HCT116 (cell line): ENCODE data around the gene CCL23. TPM values are rescaled to one million over a fixed set of nuclear protein-coding genes. Genes with fewer than 3 reads are reported as not detected.

Experiments used
- ATAC-seq: fragments of 200-7000 bp; cut with Tn5 transposase; 2 replicates; pipeline ENCODE4 v1.9.1; 2020; ENCODE audit warnings: mild to moderate bottlenecking, moderate library complexity
- BruUV-seq: library from RNA; stranded (reverse); fragments of 400-500 nt; replicated peaks from 2 replicates; lab custom pipeline; 2021; lab: Mats Ljungman, UMichigan
- CTCF ChIA-PET: fragments of 300-600 bp; sonication (Branson Sonifier 250); formaldehyde crosslinking; loops from one replicate; lab custom pipeline; 2021; ENCODE audit warnings: antibody characterized with exemption; lab: Charles Lee
- POLR2A ChIA-PET: fragments of 300-600, 350-600 bp; sonication (Branson Sonifier 250); formaldehyde crosslinking; loops from one replicate; lab custom pipeline; 2021; ENCODE audit warnings: antibody characterized with exemption; lab: Charles Lee
- RAD21 ChIA-PET, 2 experiments: fragments of 300-600 bp; sonication (Branson Sonifier 250); formaldehyde crosslinking; loops; one replicate each; lab custom pipeline; 2023; ENCODE audit warnings: low total read pairs in 2 of 2; ENCODE audit not compliant: uncharacterized antibody in 2 of 2, unreplicated experiment in 2 of 2, low non-redundant PET in 1 of 2; lab: Charles Lee
- DNase-seq: peaks from one replicate; pipeline ENCODE4 v3.0.0-alpha.2; 2010; ENCODE audit warnings: low read depth, low spot score
- H2AFZ ChIP-seq: fragments of 200-600 bp; shearing (Covaris generic), sonication (generic); 2 replicates; pipeline ENCODE4 v1.6.1; 2017; ENCODE audit warnings: low read depth, mixed run types, mixed read lengths, antibody characterized with exemption, low read length; ENCODE audit not compliant: poor library complexity, severe bottlenecking
- H3K27ac ChIP-seq: 2 replicates; pipeline ENCODE4 v1.5.1; 2012; ENCODE audit warnings: low read depth, low read length
- H3K27me3 ChIP-seq: fragments of 200-600 bp; sonication (generic); 2 replicates; pipeline ENCODE4 v1.6.1; 2016; ENCODE audit warnings: mixed run types, low read length, mixed read lengths; ENCODE audit not compliant: insufficient read depth
- H3K36me3 ChIP-seq, 2 experiments: fragments of 200-500 bp in 1 of 2; fragments of 200-600 bp in 1 of 2; sonication (Bioruptor generic) in 1 of 2; sonication (generic) in 1 of 2; 2 replicates each; pipeline versions ENCODE4 v1.5.1 to v1.6.1; 2014 to 2016; ENCODE audit warnings: low read length in 2 of 2, inconsistent platforms in 1 of 2, mixed read lengths in 1 of 2, mixed run types in 1 of 2; ENCODE audit not compliant: insufficient read depth in 2 of 2, control insufficient read depth in 1 of 2
- H3K4me1 ChIP-seq, 2 experiments: fragments of 200-600 bp in 1 of 2; sonication (generic) in 1 of 2; 2 replicates each; pipeline versions ENCODE4 v1.5.1 to v1.6.1; 2012 to 2017; ENCODE audit warnings: low read length in 2 of 2, inconsistent platforms in 1 of 2, mild to moderate bottlenecking in 1 of 2, mixed read lengths in 1 of 2, mixed run types in 1 of 2, moderate library complexity in 1 of 2; ENCODE audit not compliant: insufficient read depth in 2 of 2, control insufficient read depth in 1 of 2
- H3K4me2 ChIP-seq: fragments of 200-600 bp; sonication (generic); 2 replicates; pipeline ENCODE4 v1.6.1; 2017; ENCODE audit warnings: mixed run types, low read length, mixed read lengths
- H3K4me3 ChIP-seq, 2 experiments: fragments of 200-600 bp in 1 of 2; sonication (generic) in 1 of 2; replicated peaks in 1 of 2; 2 replicates each; pipeline ENCODE4 v1.5.1; 2011 to 2016; ENCODE audit warnings: low read length in 2 of 2, control low read depth in 1 of 2, low read depth in 1 of 2, mild to moderate bottlenecking in 1 of 2, mixed read lengths in 1 of 2, mixed run types in 1 of 2
- H3K79me2 ChIP-seq: fragments of 200-600 bp; sonication (generic); 2 replicates; pipeline ENCODE4 v1.6.1; 2017; ENCODE audit warnings: mild to moderate bottlenecking, mixed run types, low read length, moderate library complexity, mixed read lengths; ENCODE audit not compliant: insufficient read depth
- H3K9ac ChIP-seq: fragments of 200-600 bp; sonication (generic); 2 replicates; pipeline ENCODE4 v1.6.1; 2016; ENCODE audit warnings: low read length, mixed read lengths
- H3K9me2 ChIP-seq: fragments of 200-600 bp; sonication (generic), shearing (Covaris generic); 2 replicates; pipeline ENCODE4 v1.6.1; 2017; ENCODE audit warnings: mixed run types, mild to moderate bottlenecking, moderate library complexity; ENCODE audit not compliant: insufficient read depth
- H3K9me3 ChIP-seq, 2 experiments: fragments of 200-500 bp in 1 of 2; fragments of 200-600 bp in 1 of 2; sonication (Bioruptor generic) in 1 of 2; sonication (generic) in 1 of 2; 2 replicates each; pipeline ENCODE4 v1.6.1; 2014 to 2017; ENCODE audit warnings: low read length in 2 of 2, mixed read lengths in 2 of 2, inconsistent platforms in 1 of 2, low read depth in 1 of 2, mild to moderate bottlenecking in 1 of 2, mixed run types in 1 of 2, moderate library complexity in 1 of 2; ENCODE audit not compliant: control insufficient read depth in 1 of 2, insufficient read depth in 1 of 2
- H4K20me1 ChIP-seq: fragments of 200-600 bp; sonication (generic), shearing (Covaris generic); 2 replicates; pipeline ENCODE4 v1.6.1; 2017; ENCODE audit warnings: mixed run types, mild to moderate bottlenecking, moderate library complexity; ENCODE audit not compliant: insufficient read depth
- ATF3 ChIP-seq: IDR thresholded peaks from 2 replicates; pipeline ENCODE4 v1.6.1; 2012
- EGR1 ChIP-seq: IDR thresholded peaks from 2 replicates; pipeline ENCODE4 v1.6.1; 2012; ENCODE audit warnings: low read depth
- EZH2phosphoT487 ChIP-seq: fragments of 200-600 bp; IDR thresholded peaks from 2 replicates; pipeline ENCODE4 v1.6.1; 2018; ENCODE audit warnings: antibody characterized with exemption, borderline replicate concordance
- POLR2AphosphoS5 ChIP-seq: IDR thresholded peaks from 2 replicates; pipeline ENCODE4 v1.6.1; 2011; ENCODE audit warnings: mild to moderate bottlenecking, low read depth, low read length, moderate library complexity
- RAD21 ChIP-seq: IDR thresholded peaks from 2 replicates; pipeline ENCODE4 v1.6.1; 2012; ENCODE audit warnings: low read depth, mild to moderate bottlenecking
- TCF7L2 ChIP-seq: IDR thresholded peaks from 2 replicates; pipeline ENCODE4 v1.7.0; 2011; ENCODE audit warnings: borderline replicate concordance, inconsistent platforms; ENCODE audit not compliant: insufficient read depth, insufficient read length; ENCODE audit errors: extremely low read depth
- intact Hi-C: fragments of 100-400 bp; cut with micrococcal nuclease; formaldehyde crosslinking; loops from 2 replicates; pipeline ENCODE4 v1.10.0; 2022
- total RNA-seq: library from RNA; stranded (reverse); gene quantifications from one replicate; pipeline ENCODE4 v1.2.1, GENCODE V29; 2021; ENCODE audit not compliant: unreplicated experiment
- TF ChIP-seq, protein P1 (sequence below), 3 experiments: fragments of 200-600 bp in 1 of 3; sonication (generic) in 1 of 3; IDR thresholded peaks in 2 of 3; conservative IDR thresholded peaks in 1 of 3; 2 replicates each; pipeline ENCODE4 v1.5.1; 2012 to 2017; ENCODE audit warnings: low read depth in 2 of 3, low read length in 2 of 3, antibody characterized with exemption in 1 of 3, borderline replicate concordance in 1 of 3, control low read depth in 1 of 3, mild to moderate bottlenecking in 1 of 3, mixed read lengths in 1 of 3, mixed run types in 1 of 3, moderate library complexity in 1 of 3; ENCODE audit not compliant: insufficient read depth in 1 of 3

The CCL23 gene
- total RNA-seq, 1 experiment from 2014 or later: not detected

- CTCF ChIA-PET: interaction anchor here (0.6 to 2.6 kb wide), 4 partner anchors 13 to 166 kb away, joined by 3 to 11 read pairs (median 4); no protein-coding TSS in a partner anchor
Measured at GRCh38 chr17:35982409-35983191, 35.2 kb downstream of the CCL23 start.

DNA sequence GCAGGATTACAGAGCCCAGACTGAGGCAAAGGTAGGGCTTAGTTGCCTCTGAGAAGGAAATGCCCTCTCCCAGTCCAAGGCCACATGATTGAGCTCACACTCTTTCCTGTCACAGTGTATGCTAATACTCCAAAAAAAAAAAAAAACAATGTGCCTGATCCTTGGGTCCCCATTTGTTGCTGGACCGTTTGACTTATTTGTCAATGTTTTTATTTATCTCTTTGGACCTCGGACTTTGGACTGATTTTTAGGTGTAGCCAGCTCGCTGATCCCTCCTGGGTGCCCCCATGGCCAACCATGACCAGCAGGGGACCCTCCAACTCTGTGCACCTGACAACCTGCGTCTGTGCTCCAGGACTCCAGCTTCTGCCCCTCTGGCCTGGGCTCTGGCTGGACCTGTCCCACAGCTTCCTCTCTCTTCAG lies 35.9 kb downstream of the CCL23 start:
- no peak overlapping the region for H2AFZ ChIP-seq
- CTCF ChIA-PET: interaction anchor here (0.6 to 2.6 kb wide), 4 partner anchors 13 to 167 kb away, joined by 3 to 11 read pairs (median 4); no protein-coding TSS in a partner anchor
- intact Hi-C loops: no loop called here
- no TSS peak for BruUV-seq
- H3K27ac ChIP-seq: no peak overlapping the region
- H3K4me2 ChIP-seq: no peak overlapping the region
- H3K4me3 ChIP-seq: no peak overlapping the region
- H3K9ac ChIP-seq: no peak overlapping the region
- H3K27me3 ChIP-seq: no peaks in the 10 kb centered on the region
- POLR2A ChIA-PET: no interaction called here
- RAD21 ChIA-PET: interaction anchor here in 1 of 2 experiments (1.4 kb wide), 1 partner anchor 167 kb away, joined by 4 read pairs; no protein-coding TSS in a partner anchor
- ATAC-seq (peak; percentile 46; the same call in 1 of the 2 replicates), DNase-seq (no peak)
- no peak for TF ChIP-seq ATF3
- TF ChIP-seq RAD21: peak; percentile 39
- TF ChIP-seq, protein P1, sequence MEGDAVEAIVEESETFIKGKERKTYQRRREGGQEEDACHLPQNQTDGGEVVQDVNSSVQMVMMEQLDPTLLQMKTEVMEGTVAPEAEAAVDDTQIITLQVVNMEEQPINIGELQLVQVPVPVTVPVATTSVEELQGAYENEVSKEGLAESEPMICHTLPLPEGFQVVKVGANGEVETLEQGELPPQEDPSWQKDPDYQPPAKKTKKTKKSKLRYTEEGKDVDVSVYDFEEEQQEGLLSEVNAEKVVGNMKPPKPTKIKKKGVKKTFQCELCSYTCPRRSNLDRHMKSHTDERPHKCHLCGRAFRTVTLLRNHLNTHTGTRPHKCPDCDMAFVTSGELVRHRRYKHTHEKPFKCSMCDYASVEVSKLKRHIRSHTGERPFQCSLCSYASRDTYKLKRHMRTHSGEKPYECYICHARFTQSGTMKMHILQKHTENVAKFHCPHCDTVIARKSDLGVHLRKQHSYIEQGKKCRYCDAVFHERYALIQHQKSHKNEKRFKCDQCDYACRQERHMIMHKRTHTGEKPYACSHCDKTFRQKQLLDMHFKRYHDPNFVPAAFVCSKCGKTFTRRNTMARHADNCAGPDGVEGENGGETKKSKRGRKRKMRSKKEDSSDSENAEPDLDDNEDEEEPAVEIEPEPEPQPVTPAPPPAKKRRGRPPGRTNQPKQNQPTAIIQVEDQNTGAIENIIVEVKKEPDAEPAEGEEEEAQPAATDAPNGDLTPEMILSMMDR (IDR thresholded peaks at IDR 0.05 in 2 of 3, conservative IDR thresholded peaks at IDR 0.05 in 1 of 3; ENCODE audit: borderline replicate concordance in 1 of 3, insufficient read depth in 1 of 3, low read depth in 2 of 3, low read length in 2 of 3): peak; percentile 6 to 21 (median 14); a peak in 2 of 6 replicates
- H3K4me1 ChIP-seq: no peaks in the 10 kb centered on the region
- no peaks in the 10 kb centered on the region for H3K79me2 ChIP-seq
- H3K36me3 ChIP-seq: no peaks in the 10 kb centered on the region
- no peaks in the 10 kb centered on the region for H3K9me3 ChIP-seq
- H3K9me2 ChIP-seq: no peaks in the 10 kb centered on the region
- H4K20me1 ChIP-seq: no peaks in the 10 kb centered on the region

More at GRCh38 chr17:35982409-35983191, 35.2 kb downstream of the CCL23 start:
- no peak overlapping the region for H2AFZ ChIP-seq
- no peak overlapping the region for H3K4me2 ChIP-seq
- ATAC-seq (no peak), DNase-seq (no peak)
- BruUV-seq: no TSS peak
- H3K36me3 ChIP-seq: no peaks in the 10 kb centered on the region
- no peaks in the 10 kb centered on the region for H3K9me2 ChIP-seq
- H3K4me3 ChIP-seq: no peak overlapping the region
- no peak for TF ChIP-seq TCF7L2
- TF ChIP-seq POLR2AphosphoS5: no peak
- TF ChIP-seq EGR1: no peak
- TF ChIP-seq EZH2phosphoT487: no peak
- no peaks in the 10 kb centered on the region for H3K4me1 ChIP-seq
- H4K20me1 ChIP-seq: no peaks in the 10 kb centered on the region
- H3K9me3 ChIP-seq: no peaks in the 10 kb centered on the region
- H3K9ac ChIP-seq: no peak overlapping the region
- H3K27me3 ChIP-seq: no peaks in the 10 kb centered on the region
- ChIA-PET RAD21 (interaction anchor here in 1 of 2 experiments (1.4 kb wide), 1 partner anchor 167 kb away, joined by 4 read pairs; no protein-coding TSS in a partner anchor), POLR2A (no interaction called here)
- intact Hi-C loops: no loop called here
- no peaks in the 10 kb centered on the region for H3K79me2 ChIP-seq
- H3K27ac ChIP-seq: no peak overlapping the region
